ENCODE data around the gene FAM184A. TPM values are rescaled to one million over a fixed set of nuclear protein-coding genes. Genes with fewer than 3 reads are reported as not detected.

FAM184A gene
- total RNA-seq, 1 donor from 2014 or later: 15.4 TPM

DNA sequence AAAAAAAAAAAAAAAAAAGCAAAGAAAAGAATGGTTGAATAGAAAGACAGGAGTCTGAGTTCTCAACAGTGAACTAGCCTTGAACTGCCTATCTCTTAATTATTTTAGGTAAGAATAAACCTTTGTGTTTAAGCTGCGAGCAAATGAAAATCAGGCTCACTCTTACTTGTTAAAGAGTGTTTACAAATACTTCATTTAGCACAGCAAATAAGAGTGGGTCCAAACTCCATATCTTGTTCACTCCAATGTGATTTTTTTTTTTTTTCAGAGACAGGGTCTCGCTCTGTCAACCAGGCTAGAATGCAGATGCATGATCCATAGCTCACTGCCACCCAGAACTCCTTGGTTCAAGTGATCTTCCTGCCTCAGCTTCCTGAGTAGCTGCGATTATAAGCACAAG lies 155.4 kb downstream of the FAM184A start:
- no peak overlapping the region for H3K27ac ChIP-seq
- ATAC-seq: no peak

GRCh38 chr6:118921084-118921483 lies 157.4 kb downstream of the FAM184A start:
- no peak for ATAC-seq
- intact Hi-C loops (cut with DNase I): no loop called here
- TF ChIP-seq, protein P1, sequence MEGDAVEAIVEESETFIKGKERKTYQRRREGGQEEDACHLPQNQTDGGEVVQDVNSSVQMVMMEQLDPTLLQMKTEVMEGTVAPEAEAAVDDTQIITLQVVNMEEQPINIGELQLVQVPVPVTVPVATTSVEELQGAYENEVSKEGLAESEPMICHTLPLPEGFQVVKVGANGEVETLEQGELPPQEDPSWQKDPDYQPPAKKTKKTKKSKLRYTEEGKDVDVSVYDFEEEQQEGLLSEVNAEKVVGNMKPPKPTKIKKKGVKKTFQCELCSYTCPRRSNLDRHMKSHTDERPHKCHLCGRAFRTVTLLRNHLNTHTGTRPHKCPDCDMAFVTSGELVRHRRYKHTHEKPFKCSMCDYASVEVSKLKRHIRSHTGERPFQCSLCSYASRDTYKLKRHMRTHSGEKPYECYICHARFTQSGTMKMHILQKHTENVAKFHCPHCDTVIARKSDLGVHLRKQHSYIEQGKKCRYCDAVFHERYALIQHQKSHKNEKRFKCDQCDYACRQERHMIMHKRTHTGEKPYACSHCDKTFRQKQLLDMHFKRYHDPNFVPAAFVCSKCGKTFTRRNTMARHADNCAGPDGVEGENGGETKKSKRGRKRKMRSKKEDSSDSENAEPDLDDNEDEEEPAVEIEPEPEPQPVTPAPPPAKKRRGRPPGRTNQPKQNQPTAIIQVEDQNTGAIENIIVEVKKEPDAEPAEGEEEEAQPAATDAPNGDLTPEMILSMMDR (IDR thresholded peaks at IDR 0.05): no peak

More for the DNA sequence above, 155.4 kb downstream of the FAM184A start:
- Histone ChIP-seq H3K27me3 (no peaks in the 10 kb centered on the region), H3K36me3 (peaks cover 85% of the 10 kb centered on the region), H3K9me3 (no peaks in the 10 kb centered on the region), H3K4me1 (no peaks in the 10 kb centered on the region), H3K4me3 (no peak overlapping the region)
- TF ChIP-seq, protein P1 (IDR thresholded peaks at IDR 0.05): no peak
- intact Hi-C loops (cut with DNase I): no loop called here
- no peak for DNase-seq

DNA sequence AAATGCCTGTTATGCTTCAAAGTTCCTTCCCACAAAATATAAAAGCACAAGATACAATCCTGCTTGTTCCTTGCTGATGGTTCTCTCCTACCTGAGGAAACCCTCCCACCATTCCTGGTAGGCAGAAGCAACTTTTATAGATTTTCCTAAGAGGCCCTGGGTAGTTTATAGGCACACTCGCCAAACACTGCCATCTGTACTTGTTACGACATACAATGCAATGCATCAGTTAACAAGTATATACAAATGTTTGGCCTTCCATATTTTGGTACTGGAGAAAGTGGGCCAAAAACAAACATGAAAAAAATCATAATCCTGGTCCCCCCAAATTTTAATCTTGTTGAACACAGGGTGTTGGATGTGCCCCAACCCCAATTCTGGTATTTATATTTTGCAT lies 160.1 kb downstream of the FAM184A start:
- H3K36me3 ChIP-seq: peaks cover 82% of the 10 kb centered on the region
- H3K27ac ChIP-seq: no peak overlapping the region
- no peaks in the 10 kb centered on the region for H3K9me3 ChIP-seq
- no peak overlapping the region for H3K4me3 ChIP-seq
- no peak for ATAC-seq
- H3K4me1 ChIP-seq: no peaks in the 10 kb centered on the region
- no peaks in the 10 kb centered on the region for H3K27me3 ChIP-seq
- intact Hi-C loops (cut with DNase I): no loop called here
- TF ChIP-seq, protein P1 (IDR thresholded peaks at IDR 0.05): no peak
- no peak for DNase-seq

More at GRCh38 chr6:118921084-118921483, 157.4 kb downstream of the FAM184A start:
- no peak for DNase-seq
- Histone ChIP-seq H3K27ac (no peak overlapping the region), H3K4me1 (no peaks in the 10 kb centered on the region), H3K9me3 (no peaks in the 10 kb centered on the region), H3K27me3 (no peaks in the 10 kb centered on the region), H3K4me3 (no peak overlapping the region), H3K36me3 (peaks cover 84% of the 10 kb centered on the region)

GRCh38 chr6:118917546-118918328 lies 160.7 kb downstream of the FAM184A start:
- Histone ChIP-seq H3K36me3 (peaks cover 82% of the 10 kb centered on the region), H3K9me3 (no peaks in the 10 kb centered on the region), H3K27me3 (no peaks in the 10 kb centered on the region), H3K4me3 (no peak overlapping the region), H3K4me1 (no peaks in the 10 kb centered on the region), H3K27ac (no peak overlapping the region)
- DNase-seq: no peak
- intact Hi-C loops (cut with DNase I): no loop called here
- ATAC-seq: no peak
- TF ChIP-seq, protein P1 (IDR thresholded peaks at IDR 0.05): no peak

- Histone ChIP-seq H3K9me3 (no peaks in the 10 kb centered on the region), H3K27ac (no peak overlapping the region), H3K4me3 (no peak overlapping the region), H3K4me1 (no peaks in the 10 kb centered on the region), H3K27me3 (no peaks in the 10 kb centered on the region), H3K36me3 (peaks cover 78% of the 10 kb centered on the region)
- intact Hi-C loops (cut with DNase I): no loop called here
- DNase-seq (no peak), ATAC-seq (no peak)
- TF ChIP-seq, protein P1 (IDR thresholded peaks at IDR 0.05): no peak
Observed at GRCh38 chr6:118914598-118914997, 163.9 kb downstream of the FAM184A start.
